Colon (tissue), 2 donors: ENCODE data around the gene SRPRB.

Source experiments
- FAIRE-seq: peaks from 2 replicates; lab custom pipeline; 2012; peaks lifted over from hg19 to GRCh38; lab: Jason Lieb, UNC
- donor health status: control.
- donor health status: control.

The SRPRB gene

DNA sequence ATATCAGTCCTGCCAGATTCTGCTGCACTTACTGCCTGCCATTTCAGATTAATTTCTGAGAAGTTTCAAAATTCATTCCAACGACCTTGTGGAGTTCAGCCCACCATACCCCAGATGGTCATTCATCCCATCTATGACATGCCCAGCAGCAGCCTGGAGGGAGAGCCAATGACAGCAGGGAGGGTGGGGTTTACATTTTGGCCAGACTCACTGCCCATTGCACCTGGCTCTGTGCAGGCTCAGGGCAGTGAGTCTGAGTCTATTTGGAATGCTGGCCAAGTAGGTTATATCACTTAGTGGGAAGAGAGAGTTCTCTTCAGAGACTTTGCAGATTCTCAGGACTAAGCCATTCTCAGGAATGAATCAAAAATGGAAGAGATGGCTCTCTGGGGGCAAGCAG lies 21.5 kb downstream of the SRPRB start:
- no peak for FAIRE-seq

DNA sequence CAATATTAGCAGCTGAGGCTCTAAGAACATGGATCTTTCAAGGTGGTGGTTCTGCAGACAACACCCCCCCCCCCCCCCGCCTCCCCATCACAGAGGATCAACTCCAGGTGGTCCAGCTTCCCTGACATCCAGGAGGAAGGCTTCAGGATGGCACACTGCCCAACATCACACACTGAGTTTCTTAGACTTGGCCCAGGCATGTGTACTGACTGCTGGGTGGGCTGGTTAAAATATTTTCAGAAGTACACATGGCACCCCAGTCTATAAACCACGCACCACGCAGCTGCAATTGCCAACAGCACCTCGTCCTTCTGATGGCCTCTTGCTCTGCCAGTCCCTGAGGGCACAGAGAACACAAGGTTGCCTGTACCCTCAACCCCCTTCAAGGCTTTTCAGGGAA lies 22.1 kb downstream of the SRPRB start:
- FAIRE-seq, result no peak

DNA sequence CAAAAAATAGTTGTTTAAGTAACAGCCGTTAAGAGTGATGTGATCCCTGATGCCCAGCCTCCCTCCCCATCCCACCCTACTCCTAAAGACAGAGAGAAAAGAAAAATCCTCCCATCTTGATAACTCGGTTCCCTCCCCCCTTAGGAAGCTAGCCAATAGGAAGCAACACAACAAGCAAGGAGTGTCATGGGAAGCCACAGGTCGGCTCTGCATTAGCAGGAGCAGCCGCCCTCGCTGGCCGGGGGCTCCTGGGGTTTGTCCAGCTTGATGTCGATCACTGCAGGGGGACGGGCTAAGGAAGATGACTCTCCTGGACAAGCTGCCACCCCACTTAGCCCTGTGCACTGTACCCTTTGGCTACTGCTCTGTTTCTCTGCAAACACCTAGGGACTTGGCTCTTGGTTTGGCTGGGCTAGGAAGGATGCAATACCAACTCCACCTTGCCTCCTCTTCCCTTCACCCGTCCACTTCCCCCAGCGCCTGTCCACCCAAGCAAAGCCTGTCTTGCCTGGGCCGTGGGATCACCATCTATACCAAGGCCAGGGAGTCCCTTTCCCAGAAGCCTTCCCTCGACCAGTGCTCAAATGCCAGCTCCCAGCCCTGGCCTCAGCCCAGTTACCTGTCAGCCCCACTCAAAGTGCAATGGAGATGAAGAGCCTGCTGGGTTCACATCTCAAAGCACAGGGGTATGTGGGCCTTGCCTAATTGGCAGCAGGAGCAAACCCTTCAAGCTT lies 23.1 kb downstream of the SRPRB start:
- no peak for FAIRE-seq

DNA sequence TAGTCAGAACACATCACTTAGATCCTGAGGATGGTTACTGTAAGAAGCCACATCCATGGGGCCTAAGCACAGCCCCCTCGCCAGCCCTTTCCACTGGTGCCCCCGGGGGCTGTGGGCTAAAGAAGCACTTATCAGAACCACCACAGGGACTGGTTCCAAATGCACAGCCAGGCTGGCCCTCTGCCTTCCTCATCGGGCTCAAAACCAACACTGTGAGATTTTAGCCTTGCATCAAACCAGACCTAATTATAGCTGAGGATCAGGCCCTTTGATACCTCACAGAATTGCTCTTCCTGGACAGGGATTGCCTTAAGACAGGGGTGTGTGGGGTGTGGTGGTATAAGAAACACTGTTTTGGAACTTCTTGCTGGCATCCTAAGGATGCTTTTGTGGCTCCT lies 23.7 kb downstream of the SRPRB start:
- FAIRE-seq, result no peak

DNA sequence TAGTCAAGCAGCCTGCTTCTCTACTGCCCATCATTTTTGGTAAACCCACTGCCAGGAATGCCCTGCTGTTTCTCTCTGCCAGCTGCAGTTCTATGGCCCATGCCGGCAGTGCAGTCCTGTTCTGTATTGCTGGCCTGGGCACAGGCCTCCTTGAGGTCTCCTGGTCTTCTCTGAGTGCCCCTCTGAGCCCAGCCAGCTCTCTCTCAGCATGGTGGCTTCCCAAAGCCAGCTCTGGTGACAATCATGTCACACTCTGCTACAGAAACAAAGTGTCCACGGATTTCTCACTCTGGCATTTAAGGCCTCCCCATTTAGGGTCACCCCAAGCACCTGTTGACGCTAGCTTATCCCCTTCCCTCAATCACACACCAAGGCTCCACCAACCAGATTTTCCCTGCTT lies 24.5 kb downstream of the SRPRB start:
- no peak for FAIRE-seq

DNA sequence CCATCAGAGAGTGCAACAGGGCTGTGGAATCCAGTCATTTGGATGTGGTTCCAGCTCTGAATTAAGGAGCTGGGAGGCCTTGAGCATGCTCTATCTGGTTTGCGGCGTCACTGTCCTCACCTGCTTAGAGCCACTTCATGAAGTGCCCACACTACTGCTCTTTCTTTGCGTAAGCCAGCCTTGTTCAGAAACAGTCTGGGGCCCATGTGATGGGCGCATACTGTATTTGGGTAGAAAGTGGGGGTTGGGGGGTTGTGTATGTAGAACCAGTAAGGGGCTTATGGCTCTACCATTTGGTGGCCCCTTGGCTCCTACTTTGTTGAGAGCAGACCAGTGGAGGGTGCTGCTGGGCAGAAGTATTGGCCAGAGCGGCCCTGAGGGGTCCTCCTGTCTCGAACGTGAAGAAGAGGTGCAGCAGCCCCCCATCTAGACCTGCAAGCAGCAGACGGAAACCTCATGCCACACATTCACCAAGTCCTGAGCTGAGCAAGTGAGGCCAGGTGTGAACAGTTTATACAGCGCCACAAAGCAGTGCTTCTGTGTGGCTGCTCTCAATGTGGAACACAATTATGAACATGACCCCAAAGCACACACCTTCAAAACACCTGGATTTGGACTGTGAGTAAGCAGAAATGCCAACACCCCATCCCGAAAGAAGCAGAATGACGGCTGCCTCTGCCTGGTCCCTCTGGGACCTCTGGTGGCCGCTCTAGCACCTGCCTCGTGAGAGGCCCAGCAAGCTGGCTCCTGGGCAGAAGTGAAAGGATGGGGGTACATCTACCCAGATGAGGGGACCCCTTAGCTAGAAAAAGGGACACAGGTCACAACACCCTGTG lies 26.6 kb downstream of the SRPRB start:
- no peak for FAIRE-seq

DNA sequence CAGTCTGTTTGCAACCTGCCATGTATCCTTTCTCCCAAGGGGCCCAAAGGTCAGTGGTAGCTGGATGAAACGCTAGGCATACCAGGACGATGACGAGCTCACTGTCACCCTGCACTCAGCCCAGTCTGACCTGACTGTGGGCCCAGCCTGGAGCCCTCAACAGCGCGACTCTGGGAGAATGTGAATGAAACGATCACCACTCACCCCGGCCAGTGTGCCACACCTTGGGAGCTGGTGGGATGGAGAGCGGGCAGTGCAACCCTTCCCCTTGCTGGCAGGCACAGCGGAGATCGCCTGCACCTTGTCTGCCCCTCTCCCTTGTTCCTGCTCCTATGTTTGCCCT lies 27.2 kb downstream of the SRPRB start:
- FAIRE-seq, result no peak

DNA sequence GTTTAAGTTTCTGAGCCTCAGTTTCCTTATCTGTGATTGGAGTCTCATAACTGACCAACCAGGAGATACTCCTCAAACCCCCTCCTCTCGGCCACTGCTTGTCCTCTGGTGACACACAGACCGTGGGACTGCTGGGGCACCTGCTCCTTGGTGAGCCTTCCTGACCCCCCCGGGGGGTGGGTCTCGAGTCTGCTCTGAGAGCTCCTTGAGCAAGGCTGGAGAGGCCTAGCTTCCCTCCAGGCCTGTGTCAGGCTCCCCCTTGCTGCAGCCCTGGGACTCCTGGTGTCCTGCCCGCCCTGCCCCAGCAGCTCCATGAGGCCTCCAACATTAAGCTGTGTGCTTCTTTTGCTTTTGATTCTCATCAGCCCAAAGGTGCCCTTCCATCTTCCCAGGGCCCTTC lies 27.7 kb downstream of the SRPRB start:
- FAIRE-seq, result no peak

DNA sequence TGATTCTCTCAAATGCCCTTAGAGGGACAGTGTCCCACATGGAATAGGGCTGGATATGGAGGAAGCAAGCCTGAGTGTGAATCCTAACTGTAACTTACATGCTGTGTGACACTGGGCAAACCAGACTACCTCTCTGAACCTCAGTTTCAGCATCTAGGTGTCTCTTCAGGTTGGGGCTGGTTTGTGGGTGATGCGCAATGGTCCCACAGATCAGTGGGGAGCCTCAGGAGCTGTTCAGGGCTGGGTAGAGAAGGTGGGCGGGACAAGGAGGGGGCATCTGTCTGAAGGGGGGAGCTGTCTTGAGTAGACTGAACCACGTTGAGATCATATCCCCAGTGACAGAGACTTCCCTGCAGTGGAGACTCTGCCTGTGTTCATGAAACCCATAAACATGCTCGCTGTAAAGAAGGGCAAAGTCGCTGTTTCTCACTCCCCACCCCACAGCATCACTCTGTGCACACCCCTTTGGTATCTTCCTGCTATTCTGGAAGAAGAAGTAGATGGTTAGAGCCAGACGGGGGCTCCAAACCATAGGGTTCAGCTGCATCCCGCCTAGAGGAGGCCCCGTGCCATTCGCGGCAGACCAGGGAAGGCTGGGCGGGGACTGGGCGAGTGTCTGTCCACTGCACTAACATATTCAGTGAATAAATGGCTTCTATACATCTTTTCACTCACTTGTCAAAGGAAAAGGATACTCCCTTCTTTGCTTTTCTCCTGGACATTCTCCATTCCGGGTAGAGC lies 28.4 kb downstream of the SRPRB start:
- no peak for FAIRE-seq

DNA sequence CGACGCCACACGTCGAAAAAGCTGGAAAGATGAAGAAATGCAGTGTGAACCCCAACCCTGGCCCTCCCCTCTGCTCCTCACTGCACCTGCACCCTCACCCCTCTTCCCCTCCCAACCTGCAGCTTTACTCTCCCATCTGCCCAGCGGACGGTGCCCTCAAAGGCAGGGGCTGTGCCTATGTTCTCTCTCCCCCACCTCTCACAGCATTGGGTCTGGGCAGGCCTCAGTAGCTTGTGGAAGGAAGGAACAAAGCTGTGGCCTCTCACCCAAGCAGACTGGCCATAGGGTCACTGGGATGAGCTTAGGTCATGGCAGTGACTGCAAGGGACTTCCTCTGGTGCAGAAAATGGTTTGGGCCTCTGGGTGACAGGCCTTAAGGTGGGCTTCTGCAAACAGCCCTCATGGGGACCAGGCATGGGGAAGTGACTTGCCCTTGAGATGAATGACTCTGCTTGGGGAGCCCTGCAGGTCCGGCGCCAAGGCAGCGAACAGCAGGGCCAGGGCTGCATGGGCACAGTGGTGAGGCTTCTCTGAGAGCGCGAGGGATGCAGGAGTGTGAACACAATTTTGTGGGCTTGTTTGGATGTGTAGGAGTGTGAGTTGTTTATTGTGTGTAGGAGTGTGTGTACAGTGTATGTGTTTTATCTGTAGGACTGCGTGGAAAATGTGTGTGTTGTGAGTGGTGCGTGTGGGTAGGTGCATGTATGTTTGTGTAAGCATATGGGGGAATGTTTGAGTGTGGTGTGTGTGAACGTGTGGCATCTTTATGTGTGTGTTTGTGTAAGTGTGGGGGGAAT lies 29.2 kb downstream of the SRPRB start:
- no peak for FAIRE-seq

DNA sequence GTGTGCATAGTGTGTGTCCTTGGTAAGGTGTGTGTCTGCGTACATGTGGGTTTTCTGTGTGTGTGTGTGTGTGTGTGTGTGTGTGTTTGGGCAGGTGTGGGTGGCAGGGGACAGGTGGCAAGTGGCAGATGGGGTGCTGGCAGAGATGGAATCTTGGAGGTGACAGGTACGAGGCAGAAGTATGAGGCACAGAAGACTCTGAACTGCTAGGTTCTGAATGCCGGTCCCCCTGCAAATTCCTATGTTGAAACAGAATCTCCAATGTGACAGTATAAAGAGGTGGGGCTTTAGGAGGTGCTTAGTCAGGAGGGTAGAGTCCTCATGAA lies 29.8 kb downstream of the SRPRB start:
- no peak for FAIRE-seq

DNA sequence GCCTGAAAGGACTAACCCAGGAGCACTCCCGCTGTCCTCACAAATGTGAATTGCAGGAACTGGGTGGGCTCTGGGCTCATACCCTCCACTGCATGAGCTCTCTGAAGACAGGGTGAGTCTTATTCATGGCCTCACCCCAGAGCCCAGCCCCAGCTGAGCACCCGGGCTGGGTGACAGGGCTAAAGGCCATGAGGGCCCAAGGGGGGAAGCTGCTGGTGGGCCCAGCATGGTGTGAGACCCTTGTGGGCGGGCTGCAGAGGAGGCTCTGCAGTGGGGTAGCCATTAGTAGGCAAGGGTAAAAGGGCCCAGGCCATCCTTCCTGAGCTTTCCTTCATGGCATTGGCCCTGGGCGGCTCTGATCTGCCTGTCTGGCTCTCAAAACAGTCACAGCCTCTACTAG lies 30.3 kb downstream of the SRPRB start:
- FAIRE-seq, result no peak

DNA sequence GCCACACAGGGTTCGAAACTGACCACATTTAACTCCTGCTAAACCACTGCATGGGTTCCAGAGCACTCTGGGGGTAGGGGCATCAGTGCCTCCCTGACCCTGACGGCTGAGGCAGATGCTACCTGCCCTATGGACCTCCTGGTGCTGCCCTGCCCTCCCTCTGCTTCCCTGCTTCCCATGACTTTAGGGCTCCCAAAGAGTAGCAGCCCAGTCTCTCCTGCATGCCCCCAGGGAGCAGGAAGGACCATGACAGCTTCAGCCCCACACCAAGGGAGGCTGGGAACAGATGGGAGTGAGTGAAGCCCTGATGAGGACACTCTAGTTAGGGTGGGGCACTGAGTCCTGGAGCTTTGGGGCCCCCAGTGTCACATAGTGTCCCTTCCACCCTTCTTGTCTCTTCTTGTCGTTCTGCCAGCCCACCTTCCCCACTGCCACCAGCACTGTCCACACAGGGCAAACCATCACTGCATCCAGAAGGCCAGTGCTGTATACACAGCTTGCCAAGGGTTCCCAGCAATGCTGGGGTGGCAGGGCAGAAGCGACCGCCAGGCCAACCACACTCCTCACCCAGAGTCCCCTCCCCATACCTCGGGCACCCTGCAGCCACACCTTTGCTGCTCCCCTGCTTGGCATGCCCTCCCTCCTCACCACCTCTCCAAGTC lies 31.0 kb downstream of the SRPRB start:
- FAIRE-seq, result no peak

DNA sequence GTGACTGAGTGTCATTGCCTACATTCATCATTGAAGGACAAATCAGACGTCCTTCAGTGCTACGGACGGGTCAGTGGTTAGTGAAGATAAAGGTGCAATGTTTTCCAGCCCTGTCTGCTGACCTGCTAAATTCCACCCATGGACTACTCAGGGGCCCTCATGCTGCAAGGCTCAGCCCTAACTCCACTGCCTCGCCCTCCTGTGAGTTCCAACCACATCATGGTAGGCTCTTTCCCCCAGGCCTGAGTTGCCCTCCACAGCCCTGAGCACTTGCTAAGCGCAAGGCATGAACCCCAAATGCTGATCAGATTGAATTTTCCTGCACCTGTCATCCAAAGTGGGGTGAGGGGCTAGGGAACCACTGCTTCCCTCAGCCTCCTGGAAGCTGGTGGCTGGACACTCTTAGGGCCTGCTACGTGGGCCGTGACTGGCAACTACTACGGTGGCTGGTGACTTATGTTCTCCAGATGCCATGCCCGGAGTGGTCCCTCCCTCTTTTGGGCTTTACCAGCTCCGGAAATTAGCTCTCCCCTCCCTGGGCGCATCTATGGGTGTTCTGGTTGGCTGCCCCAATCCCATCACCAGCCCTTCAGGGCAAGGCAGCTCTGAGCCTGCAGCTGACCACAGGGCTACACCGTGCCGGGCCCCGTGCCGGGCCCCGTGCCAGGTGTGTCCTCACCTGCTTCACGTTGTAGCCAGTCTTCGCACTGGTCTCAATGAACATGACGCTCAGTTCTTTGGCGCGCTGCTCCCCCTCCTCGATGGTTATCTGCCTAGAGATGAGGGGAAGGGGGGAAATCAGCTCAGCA lies 32.1 kb downstream of the SRPRB start:
- no peak for FAIRE-seq

DNA sequence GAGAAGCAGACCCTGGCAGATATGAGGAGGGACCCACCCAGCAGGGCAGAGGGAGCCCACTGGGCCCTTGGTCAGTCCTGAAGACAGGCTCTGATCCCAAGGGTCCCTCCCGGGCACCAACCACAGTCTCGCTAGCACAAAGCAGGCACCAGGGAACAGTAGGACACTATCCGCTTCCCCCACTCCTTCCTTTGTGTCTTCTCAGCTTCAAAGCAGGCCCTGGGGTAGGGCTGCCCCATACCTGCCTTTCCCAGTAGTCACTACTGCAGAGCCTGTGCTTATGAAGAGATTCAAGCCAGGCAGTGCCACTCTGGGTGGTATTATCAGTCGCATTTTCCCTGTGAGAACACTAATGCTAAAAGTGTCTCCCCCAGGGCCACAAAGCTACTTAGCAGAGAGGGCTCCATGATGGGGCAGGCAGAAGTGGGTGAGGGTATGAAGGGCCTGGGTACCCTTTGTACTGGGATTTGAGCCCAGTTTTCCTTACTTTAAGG lies 32.7 kb downstream of the SRPRB start:
- no peak for FAIRE-seq

DNA sequence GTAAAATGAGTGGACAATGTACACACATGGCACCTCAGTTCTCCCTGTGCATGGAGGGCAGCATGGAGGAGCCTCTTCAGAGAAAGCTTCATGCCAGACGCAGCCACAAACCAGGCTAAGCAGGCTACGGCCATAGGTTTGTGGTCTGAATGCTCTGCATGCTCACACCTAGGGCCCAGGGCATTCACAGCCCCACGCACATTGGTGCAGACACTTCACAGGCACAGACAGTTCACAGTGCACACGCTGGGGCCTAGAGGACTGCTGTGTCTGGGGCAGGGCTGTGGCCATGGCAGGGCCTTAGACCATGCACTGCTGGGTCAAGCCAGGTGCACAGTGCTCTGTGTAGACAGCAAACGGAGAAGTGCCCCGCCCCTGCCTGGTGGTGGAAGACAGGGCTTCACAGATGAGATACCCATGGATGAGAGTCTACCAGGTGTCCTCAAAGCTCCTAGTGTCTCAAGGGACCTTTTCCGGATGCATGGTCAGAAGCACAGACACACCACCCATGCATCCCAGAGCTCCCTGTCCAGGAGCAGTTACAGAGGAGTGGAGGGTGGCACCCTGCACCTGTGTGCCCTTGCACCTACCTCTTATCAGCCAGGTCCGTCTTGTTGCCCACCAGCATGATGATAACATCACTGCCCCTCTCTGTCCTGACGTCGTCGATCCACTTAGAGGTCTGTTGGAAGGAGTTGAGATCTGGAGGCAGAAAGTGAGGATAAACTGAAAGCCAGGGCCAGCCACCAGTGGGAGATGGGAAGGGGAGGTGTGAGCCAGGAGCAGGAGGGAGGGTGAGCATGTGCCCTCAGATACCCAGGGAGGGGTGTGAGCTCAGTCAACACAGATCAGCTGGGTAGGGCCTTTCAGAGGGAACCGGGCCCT lies 33.5 kb downstream of the SRPRB start:
- FAIRE-seq, result no peak

DNA sequence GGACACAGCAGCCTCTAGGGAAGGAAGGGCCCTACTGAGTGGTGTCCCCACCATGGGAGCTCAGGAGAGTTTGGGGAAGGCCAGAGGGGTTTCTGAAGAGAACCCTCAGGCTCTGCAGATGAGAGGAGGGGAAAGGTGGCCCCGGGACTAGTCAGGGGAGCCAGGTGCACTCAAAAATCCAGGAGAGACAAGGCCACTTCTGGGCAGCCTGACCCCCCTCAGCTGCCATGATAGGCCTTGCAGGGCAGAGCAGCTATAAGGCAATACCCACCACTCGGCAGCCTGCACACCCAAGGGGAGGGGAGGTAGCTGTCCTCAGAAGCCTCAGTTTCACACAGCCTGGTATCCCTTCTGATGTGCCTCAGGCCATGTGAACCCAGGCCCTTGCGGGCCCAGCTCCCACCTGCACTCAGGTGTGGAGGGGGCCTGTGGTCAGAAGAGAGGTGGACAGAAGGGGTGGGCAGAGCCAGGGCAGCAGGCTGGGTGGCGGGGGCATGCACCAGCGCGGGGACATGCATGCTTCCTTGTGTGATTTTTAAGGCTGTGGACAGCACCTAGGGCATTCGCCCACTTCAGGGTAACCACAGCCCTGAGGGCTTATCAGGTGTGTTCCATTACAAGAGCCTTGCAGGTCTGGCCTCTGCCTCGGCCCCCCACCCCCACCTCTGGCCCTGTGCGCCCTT lies 34.6 kb downstream of the SRPRB start:
- FAIRE-seq, result no peak

DNA sequence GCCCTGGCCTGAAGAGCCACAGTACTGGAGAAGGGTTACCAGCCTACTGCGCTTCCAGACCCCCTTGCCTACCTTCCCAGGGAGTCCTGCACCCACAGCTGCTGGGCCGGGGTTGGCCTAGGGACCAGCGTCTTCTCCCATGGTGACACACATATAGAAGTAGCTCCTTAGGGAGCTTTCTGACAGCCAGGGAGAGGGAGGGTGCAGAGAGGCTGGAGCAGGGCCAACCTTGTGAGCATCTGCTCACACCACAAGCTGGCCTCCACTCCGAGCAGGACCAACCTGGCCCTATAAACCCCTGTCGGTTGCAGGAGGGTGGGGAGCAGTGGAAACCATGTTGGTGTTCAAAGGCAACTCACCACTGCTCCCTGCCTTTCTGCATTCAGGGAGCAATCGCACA lies 35.2 kb downstream of the SRPRB start:
- no peak for FAIRE-seq

DNA sequence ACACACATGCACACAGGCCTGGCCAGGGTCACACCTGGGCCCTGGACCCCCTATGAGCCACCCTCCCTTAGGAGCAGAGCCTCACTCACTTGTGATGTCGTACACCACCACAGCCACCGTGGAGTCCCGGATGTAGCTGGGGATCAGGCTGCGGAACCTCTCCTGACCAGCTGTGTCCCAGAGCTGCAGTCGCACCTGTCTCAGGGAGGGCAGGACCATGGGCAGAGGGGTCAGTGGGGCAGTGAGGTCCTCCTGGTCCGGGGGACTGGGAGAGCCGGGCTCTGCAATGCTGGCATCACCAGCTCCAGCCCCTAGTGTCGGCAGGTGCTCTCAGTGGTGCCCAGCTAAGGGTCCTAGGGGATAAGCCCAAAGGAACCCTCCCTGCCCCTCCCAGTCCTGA lies 35.6 kb downstream of the SRPRB start:
- no peak for FAIRE-seq
